Esophagus (tissue), 2 donors: Measurements from ENCODE around the gene FBXO34. TPM values are rescaled to one million over a fixed set of nuclear protein-coding genes. Genes with fewer than 3 reads are reported as not detected.

Source experiments
- H3K27ac ChIP-seq, 2 donors: one replicate each; pipeline ENCODE4 v1.5.1; 2013; ENCODE audit warnings: low read depth in 2 of 2, mild to moderate bottlenecking in 2 of 2, inconsistent platforms in 1 of 2, low read length in 1 of 2, moderate library complexity in 1 of 2
- H3K27me3 ChIP-seq, 2 donors: one replicate each; pipeline ENCODE4 v1.6.1; 2013; ENCODE audit warnings: low read length in 2 of 2, control low read depth in 1 of 2, mild to moderate bottlenecking in 1 of 2; ENCODE audit not compliant: insufficient read depth in 2 of 2, control insufficient read depth in 1 of 2
- H3K36me3 ChIP-seq, 2 donors: one replicate each; pipeline ENCODE4 v1.6.1; 2013; ENCODE audit warnings: low read length in 1 of 2; ENCODE audit not compliant: control insufficient read depth in 2 of 2, insufficient read depth in 2 of 2
- H3K4me1 ChIP-seq, 2 donors: one replicate each; pipeline ENCODE4 v1.6.1; 2013; ENCODE audit warnings: low read length in 1 of 2; ENCODE audit not compliant: control insufficient read depth in 2 of 2, insufficient read depth in 2 of 2
- H3K4me3 ChIP-seq, 2 donors: one replicate each; pipeline ENCODE4 v1.5.1; 2013; ENCODE audit warnings: low read length in 2 of 2, mild to moderate bottlenecking in 2 of 2, low read depth in 1 of 2, moderate library complexity in 1 of 2
- H3K9me3 ChIP-seq, 2 donors: one replicate each; pipeline ENCODE4 v1.6.1; 2013; ENCODE audit warnings: mild to moderate bottlenecking in 2 of 2, low read depth in 1 of 2, low read length in 1 of 2, moderate library complexity in 1 of 2; ENCODE audit not compliant: control insufficient read depth in 2 of 2, insufficient read depth in 1 of 2
- WGBS, 2 donors: extraction: QIAGEN DNeasy Blood & Tissue Kit; methylation state at CpG; one replicate each; pipeline ENCODE4 v1.1.7; 2013; 5-methylcytosine and 5-hydroxymethylcytosine counted together
- polyA plus RNA-seq, 2 donors: library from polyadenylated mRNA; stranded (reverse); fragments of 200-250 nt; gene quantifications; one replicate each; pipeline ENCODE4 v1.2.3, GENCODE V29; 2013
- donor health status: healthy with polysubstance abuse.
- donor health status: Bipolar disorder and iron deficiency.

FBXO34 gene
- 10 to 100 TPM; 24.3 to 36.8 TPM for polyA plus RNA-seq

GRCh38 chr14:55270832-55271571 is at the start of gene FBXO34:
TSS of gene FBXO34 (plus strand) at chr14:55271421. CDS start at chr14:55350391, 78,970 bp downstream.
- Histone ChIP-seq H3K27me3 (no peaks in the 10 kb centered on the region), H3K36me3 (no peaks in the 10 kb centered on the region), H3K4me3 (peak within 1 kb of the TSS; percentile 98), H3K27ac (peak within 1 kb of the TSS; percentile 85 to 99), H3K9me3 (no peaks in the 10 kb centered on the region), H3K4me1 (peaks cover 0 to 3% of the 10 kb centered on the region in 2 donors)
- 1 to 2% methylated on average over 44 to 49 of the region's 49 CpGs for WGBS, 2 donors

GRCh38 chr14:55221968-55222367 is 49.3 kb upstream of the FBXO34 start:
- H3K27me3 ChIP-seq: no peaks in the 10 kb centered on the region
- H3K9me3 ChIP-seq: no peaks in the 10 kb centered on the region
- H3K27ac ChIP-seq: no peak overlapping the region
- H3K4me3 ChIP-seq: no peak overlapping the region
- no peaks in the 10 kb centered on the region for H3K36me3 ChIP-seq
- H3K4me1 ChIP-seq: no peaks in the 10 kb centered on the region

GRCh38 chr14:55223364-55223763 is 47.9 kb upstream of the FBXO34 start:
- Histone ChIP-seq H3K36me3 (no peaks in the 10 kb centered on the region), H3K9me3 (no peaks in the 10 kb centered on the region), H3K4me3 (no peak overlapping the region), H3K27ac (no peak overlapping the region), H3K4me1 (no peaks in the 10 kb centered on the region), H3K27me3 (no peaks in the 10 kb centered on the region)

- H3K4me1 ChIP-seq: no peaks in the 10 kb centered on the region
- H3K4me3 ChIP-seq: no peak overlapping the region
- no peaks in the 10 kb centered on the region for H3K36me3 ChIP-seq
- H3K27me3 ChIP-seq: no peaks in the 10 kb centered on the region
- H3K27ac ChIP-seq: no peak overlapping the region
- H3K9me3 ChIP-seq: no peaks in the 10 kb centered on the region
- WGBS, 2 donors: 51 to 58% methylated on average over 2 of the region's 2 CpGs
Observed at GRCh38 chr14:55228261-55228660, 43.0 kb upstream of the FBXO34 start.

GRCh38 chr14:55233591-55233990 is 37.6 kb upstream of the FBXO34 start:
- WGBS, 2 donors: 53 to 55% methylated on average over 3 of the region's 3 CpGs
- H3K9me3 ChIP-seq: no peaks in the 10 kb centered on the region
- H3K4me1 ChIP-seq: no peaks in the 10 kb centered on the region
- no peak overlapping the region for H3K27ac ChIP-seq
- H3K4me3 ChIP-seq: no peak overlapping the region
- no peaks in the 10 kb centered on the region for H3K36me3 ChIP-seq
- no peaks in the 10 kb centered on the region for H3K27me3 ChIP-seq

- Histone ChIP-seq H3K27ac (no peak overlapping the region), H3K27me3 (peaks cover 0 to 3% of the 10 kb centered on the region in 2 donors), H3K36me3 (no peaks in the 10 kb centered on the region), H3K4me1 (no peaks in the 10 kb centered on the region), H3K4me3 (no peak overlapping the region), H3K9me3 (no peaks in the 10 kb centered on the region)
- whole genome bisulfite sequencing, 2 donors: 83 to 84% methylated on average over 12 of the region's 12 CpGs
Observed at GRCh38 chr14:55238019-55238680, 33.1 kb upstream of the FBXO34 start.

- H3K27me3 ChIP-seq: peaks cover 0 to 3% of the 10 kb centered on the region in 2 donors
- no peak overlapping the region for H3K27ac ChIP-seq
- H3K36me3 ChIP-seq: no peaks in the 10 kb centered on the region
- WGBS, 2 donors: 73 to 82% methylated on average over 1 of the region's 1 CpG
- no peaks in the 10 kb centered on the region for H3K9me3 ChIP-seq
- H3K4me3 ChIP-seq: no peak overlapping the region
- no peaks in the 10 kb centered on the region for H3K4me1 ChIP-seq
Observed at GRCh38 chr14:55239320-55239719, 31.9 kb upstream of the FBXO34 start.

- no peaks in the 10 kb centered on the region for H3K9me3 ChIP-seq
- WGBS, 2 donors: 46 to 48% methylated on average over 33 of the region's 33 CpGs
- H3K4me3 ChIP-seq: no peak overlapping the region
- no peaks in the 10 kb centered on the region for H3K36me3 ChIP-seq
- H3K27me3 ChIP-seq: peaks cover 0 to 3% of the 10 kb centered on the region in 2 donors
- H3K27ac ChIP-seq: no peak overlapping the region
- H3K4me1 ChIP-seq: no peaks in the 10 kb centered on the region
Observed at GRCh38 chr14:55240526-55241178, 30.6 kb upstream of the FBXO34 start.

- Histone ChIP-seq H3K27me3 (peaks cover 0 to 3% of the 10 kb centered on the region in 2 donors), H3K4me1 (no peaks in the 10 kb centered on the region), H3K9me3 (no peaks in the 10 kb centered on the region), H3K36me3 (no peaks in the 10 kb centered on the region), H3K27ac (no peak overlapping the region), H3K4me3 (no peak overlapping the region)
- 82% methylated on average over 4 of the region's 4 CpGs for WGBS, 2 donors
Observed at GRCh38 chr14:55241673-55242072, 29.5 kb upstream of the FBXO34 start.
